PFSK-1 (cell line): ENCODE measurements around the gene ATP2A1.

Source experiments
- POLR2AphosphoS5 ChIP-seq: IDR thresholded peaks from 2 replicates; pipeline ENCODE4 v1.6.1; 2012; ENCODE audit warnings: low read depth, mild to moderate bottlenecking, control low read depth, low read length, moderate library complexity
- REST ChIP-seq, 2 experiments: IDR thresholded peaks; 2 replicates each; pipeline versions ENCODE4 v1.6.1 to v1.8.0; 2011 to 2012; ENCODE audit warnings: low read depth in 2 of 2, low read length in 2 of 2, control low read depth in 1 of 2, inconsistent platforms in 1 of 2, mild to moderate bottlenecking in 1 of 2, moderate library complexity in 1 of 2; ENCODE audit not compliant: insufficient read depth in 1 of 2
- TAF1 ChIP-seq: IDR thresholded peaks from 2 replicates; pipeline ENCODE4 v1.6.1; 2012; ENCODE audit warnings: low read length, control low read depth, borderline replicate concordance; ENCODE audit not compliant: insufficient read depth

- TF ChIP-seq POLR2AphosphoS5: no peak
- TF ChIP-seq TAF1: no peak
- TF ChIP-seq REST (IDR thresholded peaks at IDR 0.05; ENCODE audit: insufficient read depth in 1 of 2, low read depth in 2 of 2, low read length in 2 of 2): no peak
Measured at GRCh38 chr16:28951410-28951943, 73.2 kb downstream of the ATP2A1 start.
